GM19025 (cell line): ENCODE results near the gene LRRC61.

ENCODE experiments used
- ATAC-seq: cut with Tn5 transposase; IDR thresholded peaks from one replicate; pipeline ENCODE4 v1.9.1; 2021; ENCODE audit warnings: mild to moderate bottlenecking, low read depth, moderate library complexity; ENCODE audit not compliant: unreplicated experiment

Gene LRRC61

DNA sequence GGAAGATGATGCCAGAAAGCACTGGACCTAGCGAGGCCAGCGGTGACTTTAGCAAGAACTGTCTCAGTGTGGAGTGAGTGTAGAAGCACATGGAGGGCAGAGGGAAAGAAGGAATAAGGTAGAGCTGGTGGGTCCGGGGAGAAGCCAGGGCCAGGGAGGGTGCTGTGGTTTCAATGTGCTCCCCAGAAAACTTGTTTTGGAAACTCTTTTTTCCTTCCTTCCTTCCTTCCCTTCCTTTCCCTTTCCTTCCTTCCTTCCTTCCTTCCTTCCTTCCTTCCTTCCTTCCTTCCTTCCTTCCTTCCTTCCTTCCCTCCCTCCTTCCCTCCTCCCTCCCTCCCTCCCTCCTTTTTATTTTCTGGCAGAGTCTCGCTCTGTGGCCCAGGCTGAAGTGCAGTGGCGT lies 23.8 kb downstream of the LRRC61 start:
- ATAC-seq: no peak

DNA sequence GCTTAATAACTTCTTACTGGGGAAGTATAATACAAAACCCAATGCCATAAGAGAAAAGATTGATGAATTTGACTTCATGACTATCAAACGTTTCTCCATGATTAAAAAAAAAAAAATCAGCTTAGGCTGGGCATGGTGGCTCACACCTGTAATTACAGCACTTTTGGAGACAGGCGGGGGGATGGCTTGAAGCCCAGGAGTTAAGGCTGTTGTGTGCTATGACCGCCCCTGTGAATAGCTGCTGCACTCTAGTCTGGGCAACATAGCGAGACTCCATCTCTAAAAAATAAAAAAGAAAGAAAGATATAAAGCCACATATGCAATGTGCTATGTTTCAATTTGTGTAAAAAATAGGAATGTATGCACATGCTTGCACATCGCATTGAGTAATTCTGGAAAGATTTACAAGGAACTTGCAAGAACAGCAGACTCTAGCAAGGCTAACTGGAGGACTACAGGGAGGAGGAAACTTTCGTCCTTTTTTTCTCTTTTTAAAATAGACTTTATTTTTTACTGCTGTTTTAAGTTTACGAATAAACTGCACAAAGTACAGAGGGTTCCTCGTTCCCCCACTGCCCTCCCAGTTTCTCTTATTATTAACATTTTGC lies 28.5 kb downstream of the LRRC61 start:
- ATAC-seq: no peak

DNA sequence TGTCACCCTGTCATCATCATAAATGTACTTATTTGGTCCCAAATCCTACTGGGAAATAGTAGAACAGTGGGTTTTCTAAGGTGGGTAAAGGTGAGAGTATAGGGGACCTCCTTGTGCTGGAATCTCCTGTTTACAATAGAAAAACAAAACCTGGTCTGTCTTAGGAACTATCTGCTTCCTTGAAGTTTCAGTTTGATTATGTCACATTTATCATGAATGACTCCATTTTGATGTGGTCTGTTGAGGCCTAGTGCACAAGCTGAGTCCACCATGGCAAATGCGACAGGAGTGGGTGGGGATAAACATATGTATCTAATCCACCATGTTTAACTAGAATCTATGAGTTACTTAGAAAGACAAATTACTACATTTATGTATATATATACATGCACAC lies 32.5 kb downstream of the LRRC61 start:
- ATAC-seq: no peak

DNA sequence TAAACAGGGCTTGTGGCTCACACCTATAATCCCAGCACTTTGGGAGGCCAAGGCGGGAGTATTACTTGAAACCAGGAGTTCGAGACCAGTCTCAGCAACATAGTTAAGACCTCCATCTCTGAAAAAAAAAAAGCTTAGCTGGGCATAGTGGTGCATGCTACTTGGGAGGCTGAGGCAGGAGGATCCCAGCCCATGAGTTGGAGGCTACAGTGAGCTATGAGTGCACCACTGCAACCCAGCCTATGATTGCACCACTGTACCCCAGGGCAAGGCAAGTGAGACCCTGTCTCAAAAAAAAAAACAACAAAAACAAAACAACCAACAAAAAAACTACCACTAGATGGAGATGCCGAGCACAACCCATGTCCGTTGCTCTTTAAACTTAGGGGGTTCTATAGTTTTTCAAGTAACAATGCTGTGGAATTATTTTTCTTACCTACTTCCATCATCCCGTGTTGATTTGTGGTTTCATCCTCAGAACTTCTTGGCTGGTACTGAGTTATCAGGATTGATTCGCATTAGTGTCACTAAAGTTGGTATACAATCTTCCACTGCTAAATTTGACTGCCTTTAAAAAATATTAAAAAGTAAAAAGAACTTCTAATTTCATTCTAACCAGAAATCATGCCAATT lies 33.2 kb downstream of the LRRC61 start:
- ATAC-seq: no peak

DNA sequence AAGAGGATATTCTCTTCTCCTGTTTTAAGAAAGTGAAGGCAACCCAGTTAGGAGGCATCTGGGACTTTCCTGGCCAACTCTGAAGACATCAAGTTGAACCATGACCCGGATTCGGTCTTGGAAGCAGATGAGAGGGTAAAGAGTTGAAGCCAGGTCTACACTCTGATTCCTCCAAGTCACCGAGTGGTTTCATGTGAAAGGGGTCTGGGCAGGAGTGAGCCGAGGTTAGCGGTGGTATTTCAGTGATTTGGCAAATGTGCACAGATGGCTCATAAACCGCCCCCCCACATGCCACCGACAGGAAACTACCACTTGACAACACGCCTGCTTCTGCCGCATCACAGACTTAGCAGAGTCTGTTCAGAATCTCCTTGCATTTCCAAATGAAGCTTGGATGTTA lies 34.1 kb downstream of the LRRC61 start:
- peak; percentile 65 for ATAC-seq

DNA sequence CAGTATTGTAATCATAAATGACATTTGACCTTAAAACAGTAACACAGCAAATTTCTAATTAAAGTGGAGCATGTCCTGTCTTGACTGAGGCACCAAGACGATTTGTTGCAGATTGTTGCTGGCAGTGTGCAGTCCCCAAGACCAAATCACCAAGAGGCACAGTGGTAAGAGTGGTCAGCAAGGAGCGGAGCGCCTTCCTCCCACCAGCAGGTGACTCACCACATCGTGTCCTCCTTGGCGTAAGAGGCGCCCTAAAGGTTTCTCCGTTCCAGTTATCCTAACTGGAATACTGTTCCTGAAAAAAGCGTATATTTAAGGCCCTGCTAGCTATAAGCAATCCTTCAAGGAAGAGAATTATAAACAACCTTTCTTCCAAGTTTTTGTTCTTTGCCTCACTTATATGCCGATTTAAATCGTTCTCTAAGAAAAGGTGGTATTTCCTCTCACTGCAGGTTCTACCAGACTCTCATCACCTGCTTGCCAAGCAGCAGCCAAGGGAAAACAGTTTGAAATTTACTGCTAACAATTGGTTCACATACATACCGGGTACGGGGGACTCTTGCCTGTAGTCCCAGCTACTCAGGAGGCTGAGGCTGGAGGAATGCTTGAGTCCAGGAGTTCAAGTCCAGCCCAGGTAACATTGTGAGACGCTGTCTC lies 34.7 kb downstream of the LRRC61 start:
- ATAC-seq: no peak

DNA sequence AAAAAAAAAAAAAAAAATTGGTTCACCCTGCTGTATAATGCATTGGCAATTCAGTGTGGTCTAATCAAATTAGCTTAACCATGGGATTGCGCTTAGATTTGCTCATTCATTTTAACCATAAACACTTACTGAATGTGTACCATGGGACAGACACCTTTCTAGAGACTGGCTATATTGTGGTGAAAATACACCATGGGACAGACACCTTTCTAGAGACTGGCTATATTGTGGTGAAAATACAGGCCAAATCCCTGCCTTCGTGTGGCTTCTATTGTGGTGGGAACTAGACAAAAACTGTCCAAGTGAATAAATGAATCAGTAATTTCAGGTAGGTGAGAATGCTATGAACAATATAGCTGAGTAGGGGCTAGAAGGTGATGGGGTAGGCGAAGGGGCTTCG lies 35.3 kb downstream of the LRRC61 start:
- no peak for ATAC-seq

DNA sequence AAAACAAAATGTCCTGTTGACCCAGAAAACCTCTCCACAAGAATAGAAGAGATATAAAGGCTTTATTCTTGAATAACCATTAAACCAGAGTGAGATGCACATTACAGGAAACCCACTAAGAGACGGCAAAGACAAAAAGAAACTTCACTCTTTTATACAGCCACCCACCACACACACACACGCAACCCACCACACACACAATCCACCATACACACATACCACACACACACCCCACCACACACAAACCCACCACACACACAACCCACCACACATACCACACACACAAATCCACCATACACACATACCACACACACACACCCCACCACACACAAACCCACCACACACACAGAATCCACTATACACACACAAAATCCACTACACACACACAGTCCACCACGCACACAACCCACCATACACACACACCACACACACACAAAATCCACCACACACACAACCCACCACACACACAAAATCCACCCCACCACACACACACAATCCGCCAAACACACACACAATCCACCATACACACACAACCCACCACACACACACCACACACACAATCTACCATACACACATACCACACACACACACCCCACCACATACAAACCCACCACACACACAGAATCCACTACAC lies 36.0 kb downstream of the LRRC61 start:
- ATAC-seq: no peak

DNA sequence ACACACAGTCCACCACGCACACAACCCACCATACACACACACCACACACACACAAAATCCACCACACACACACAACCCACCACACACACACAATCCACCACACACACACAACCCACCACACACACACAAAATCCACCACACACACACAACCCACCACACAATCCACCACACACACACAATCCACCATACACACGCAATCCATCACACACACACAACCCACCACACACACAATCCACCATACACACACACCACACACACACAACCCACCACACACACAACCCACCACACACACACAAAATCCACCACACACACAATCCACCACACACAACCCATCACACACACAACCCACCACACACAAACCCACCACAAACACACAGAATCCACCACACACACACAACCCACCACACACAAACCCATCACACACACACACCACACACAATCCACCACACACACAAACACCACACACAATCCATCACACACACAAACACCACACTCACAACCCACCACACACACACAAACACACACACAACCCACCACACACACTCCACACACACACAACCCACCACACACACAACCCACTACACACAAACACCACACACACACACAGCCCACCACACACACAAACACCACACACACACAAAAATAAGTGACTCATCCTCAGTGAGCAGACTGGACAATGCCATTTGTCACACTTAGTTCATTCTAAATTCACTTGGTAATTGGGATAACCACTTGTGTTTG lies 36.6 kb downstream of the LRRC61 start:
- ATAC-seq: no peak

DNA sequence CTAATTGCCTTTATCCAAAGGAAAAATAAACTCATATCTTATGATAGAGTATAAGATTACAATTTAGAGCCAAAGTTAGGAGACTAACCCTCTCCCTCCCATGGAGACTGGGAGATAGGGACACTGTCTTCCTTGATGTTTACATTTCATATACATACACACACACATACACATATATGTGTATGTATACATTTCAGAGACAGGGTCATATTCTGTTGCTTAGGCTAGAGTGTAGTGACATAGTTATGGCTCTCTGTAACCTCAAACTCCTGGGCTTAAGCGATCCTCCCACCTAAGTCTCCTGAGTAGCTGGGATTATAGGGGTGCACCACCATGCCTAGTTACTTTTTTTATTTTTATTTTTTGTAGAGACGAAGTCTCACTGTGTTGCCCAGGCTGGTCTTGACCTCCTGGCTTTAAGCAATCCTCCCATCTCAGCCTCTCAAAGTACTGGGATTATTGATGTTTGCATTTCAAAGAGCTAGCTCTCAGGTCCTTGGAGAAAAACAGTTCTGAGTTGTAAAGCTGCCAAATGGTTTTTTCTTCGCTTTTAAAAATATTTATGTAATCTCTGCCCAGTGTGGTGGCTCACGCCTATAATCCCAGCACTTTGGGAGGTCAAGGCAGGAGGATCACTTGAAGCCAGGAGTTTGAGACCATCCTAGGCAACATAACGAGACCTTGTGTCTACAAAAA lies 37.4 kb downstream of the LRRC61 start:
- no peak for ATAC-seq

DNA sequence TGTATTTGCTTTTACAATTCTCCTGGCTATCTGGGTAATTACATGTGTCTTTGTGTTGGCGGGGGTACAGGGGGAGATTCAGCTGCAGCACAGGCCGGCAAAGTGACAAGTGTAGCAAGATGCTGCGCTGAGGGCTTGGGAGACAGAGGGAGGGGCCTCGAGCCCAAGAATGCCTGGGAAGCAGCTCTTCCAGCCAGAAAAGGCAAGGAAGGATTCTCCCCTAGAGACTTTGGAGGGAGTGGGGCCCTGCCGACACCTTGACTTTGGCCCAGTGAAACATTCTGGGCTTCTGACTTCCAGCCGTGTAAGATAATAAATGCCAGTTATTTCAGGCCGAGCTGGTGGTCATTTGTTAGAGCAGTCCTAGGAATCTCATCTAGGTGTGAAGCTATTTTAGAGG lies 38.2 kb downstream of the LRRC61 start:
- ATAC-seq: no peak

DNA sequence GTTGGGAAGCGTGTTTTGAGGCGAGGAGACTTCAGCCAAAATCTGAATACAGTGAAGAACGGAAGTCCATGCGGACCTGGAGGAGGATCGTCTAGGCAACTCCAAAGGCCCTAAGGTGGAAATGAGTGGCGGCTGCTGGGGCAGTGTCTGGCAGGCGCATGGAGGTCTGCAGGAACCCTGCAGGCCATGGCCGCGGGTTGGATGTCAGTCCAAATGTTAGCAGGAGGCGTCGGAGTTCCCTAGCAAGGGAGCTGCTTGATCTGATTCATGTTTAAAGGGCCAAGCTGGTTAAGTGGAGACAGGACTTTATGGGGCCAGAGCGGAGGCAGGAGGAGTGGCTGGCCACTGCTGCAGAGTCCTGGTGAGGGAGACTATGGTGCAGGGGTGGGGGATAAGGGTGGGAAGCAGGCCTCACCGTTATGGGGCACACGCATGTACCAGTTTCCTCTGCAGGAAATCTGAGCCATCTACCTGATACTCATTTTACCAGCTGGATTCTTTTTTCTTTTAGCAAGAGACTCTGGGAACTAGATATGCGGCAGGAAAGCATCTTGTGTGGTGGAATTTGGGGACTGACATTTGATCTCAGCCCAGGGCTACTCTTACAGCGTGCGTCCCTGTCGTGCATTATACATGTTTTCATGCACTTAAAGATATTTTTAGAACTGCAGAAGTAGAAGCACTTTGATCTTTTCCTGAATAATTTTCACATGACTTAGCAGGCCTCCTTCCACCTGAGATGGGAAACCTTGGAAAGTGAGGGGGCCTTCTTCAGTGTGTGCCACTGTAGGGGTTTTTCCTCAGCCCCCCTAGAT lies 38.9 kb downstream of the LRRC61 start:
- ATAC-seq: no peak

DNA sequence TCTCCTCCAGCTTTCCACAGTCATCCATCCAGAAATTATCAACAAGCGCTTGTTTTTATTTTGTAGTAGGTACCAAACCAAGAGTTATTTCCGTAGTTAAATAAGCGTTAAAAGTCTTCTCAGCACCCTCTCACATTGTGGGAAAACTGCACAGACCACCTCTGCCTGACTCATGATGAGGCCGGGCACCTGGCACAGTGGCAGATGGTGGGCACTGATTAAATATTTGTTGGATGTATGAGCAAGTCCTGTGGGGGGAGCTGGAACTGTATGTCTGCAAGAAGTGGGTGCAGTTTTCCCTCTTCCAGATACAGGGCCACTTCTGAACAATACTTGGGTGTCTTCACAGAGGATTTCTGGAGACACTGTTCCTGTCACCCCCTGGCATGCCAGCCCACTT lies 40.2 kb downstream of the LRRC61 start:
- no peak for ATAC-seq

DNA sequence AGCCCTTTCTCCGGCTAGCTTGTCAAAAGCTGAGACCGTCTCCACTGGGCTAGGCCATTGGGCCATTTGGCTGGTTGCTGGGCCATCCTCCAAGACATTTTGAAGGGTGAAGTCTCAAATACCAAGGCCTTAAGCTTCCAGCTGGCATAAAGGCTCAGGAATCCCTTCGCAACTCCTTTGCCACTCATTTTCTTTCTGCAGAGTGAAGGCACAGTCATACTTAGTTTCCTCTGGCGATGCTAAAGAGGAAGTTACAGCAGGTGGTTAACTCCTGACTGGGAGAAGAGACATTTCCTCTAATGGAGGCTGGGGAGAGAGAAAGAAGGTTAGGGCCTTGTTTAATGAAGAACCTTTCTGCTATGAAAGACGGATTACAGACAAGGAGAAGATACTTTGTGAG lies 40.7 kb downstream of the LRRC61 start:
- ATAC-seq: peak; percentile 30

DNA sequence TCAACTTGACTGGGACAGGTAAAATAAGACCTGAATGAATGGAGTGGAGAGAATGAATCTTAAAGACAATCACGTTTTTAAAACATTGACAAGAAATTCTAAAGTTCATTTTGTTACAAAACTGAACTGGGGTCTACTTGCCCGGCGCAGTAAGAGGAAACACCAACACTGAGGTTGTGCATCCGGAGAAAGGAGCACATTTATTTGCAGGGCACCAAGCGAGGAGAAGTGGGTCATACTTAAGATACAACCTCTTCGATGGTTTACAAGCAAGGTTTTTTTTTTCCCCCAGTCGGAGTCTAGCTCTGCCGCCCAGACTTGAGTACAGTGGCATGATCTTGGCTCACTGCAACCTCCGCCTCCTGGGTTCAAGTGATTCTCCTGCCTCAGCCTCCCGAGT lies 42.0 kb downstream of the LRRC61 start:
- no peak for ATAC-seq

DNA sequence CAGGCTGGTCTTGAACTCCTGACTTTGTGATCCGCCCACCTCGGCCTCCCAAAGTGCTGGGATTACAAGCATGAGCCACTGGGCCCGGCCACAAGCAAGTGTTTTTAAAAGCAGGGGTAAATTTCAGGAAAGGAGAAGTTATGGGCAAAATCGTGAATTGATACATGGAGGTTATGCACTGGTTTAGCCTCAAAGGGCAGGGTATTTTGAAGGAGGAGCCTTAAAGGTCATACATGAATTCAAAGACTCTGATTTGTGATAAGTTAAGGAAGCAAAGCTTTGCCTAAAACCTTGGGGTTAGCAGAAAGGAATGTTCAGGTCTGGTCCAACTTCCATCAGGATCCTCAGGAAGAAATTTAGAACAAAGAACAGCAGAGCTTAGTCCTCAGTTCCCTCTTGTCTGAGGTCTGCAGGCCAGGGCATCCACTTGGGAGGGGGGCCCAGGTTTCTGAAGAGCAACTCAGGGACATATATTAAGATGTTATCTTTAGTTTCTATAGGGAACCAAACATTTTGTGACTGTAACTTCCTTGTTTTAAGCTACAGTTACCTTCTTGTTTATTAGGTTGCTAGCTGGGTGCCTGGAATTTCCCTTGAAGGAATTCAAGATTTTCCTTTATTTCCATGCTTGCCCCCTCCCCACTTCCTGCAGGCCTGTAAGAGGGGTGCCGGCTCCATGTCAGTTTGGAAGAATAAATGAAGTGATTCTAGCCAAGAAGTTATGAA lies 42.7 kb downstream of the LRRC61 start:
- ATAC-seq: no peak

DNA sequence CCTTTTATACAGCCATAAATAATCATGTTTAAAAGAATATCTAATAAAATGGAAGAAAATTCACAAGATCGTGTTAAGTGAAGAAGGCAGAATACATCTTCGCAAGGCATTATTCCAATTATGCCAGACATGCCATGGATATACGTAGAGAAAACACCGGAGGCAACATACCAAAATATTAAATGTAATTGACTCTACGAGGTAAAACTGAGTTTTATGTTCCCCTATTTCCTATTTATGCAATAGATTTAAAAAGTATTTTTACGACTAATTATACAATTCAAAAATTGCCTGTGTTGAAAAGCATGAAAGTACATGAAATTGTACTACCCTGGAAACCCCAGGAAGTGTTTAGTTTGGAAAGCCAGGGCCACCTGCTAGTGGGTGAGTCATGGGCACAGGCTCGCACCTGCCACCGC lies 44.5 kb downstream of the LRRC61 start:
- no peak for ATAC-seq

DNA sequence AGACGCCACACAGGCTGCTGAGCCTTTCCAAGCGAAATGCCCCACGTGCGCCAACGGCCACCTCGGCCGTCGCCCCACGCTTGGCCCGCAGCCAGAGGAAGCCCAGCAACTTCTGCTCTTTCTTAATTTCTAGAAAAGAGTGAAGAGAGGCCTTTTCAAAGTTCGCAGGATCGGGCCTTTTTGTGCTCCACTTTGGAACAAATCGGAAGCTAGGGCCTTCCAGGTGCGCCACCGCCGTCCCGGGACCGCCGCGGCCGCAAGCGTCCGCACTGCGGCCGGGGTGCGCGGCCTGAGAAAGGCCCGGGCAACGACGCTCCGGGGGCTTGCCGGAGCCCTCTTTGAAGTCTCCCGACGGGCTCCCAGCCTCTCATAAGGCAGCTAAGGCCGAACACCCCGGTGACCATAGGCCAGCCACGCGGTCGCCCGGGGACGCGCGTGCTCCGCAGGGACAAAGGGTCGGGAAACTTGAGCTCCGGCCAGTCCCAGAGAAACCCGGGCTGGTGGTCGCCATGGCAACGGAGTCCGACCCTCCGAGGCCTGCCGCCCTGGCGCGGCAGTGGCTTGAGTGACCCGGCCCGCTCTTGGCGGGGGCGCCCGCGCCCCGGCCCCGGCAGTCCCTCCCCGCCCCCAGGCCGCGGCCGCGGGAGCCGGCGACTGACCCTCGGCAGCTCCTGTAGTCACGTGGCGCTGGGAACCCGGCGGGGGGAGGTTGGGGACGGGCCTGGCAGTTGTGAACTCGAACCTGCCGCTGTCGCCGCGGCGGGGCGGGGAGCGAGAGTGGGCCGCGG lies 45.1 kb downstream of the LRRC61 start, which contains the start of gene REPIN1:
TSS of gene REPIN1 (plus strand) at position 727 of the 788 bp plus-strand sequence. CDS start 890 bp downstream, outside the sequence.
- ATAC-seq: peak; percentile 57
